ENCODE data around the gene FGFR2.

The FGFR2 gene

DNA sequence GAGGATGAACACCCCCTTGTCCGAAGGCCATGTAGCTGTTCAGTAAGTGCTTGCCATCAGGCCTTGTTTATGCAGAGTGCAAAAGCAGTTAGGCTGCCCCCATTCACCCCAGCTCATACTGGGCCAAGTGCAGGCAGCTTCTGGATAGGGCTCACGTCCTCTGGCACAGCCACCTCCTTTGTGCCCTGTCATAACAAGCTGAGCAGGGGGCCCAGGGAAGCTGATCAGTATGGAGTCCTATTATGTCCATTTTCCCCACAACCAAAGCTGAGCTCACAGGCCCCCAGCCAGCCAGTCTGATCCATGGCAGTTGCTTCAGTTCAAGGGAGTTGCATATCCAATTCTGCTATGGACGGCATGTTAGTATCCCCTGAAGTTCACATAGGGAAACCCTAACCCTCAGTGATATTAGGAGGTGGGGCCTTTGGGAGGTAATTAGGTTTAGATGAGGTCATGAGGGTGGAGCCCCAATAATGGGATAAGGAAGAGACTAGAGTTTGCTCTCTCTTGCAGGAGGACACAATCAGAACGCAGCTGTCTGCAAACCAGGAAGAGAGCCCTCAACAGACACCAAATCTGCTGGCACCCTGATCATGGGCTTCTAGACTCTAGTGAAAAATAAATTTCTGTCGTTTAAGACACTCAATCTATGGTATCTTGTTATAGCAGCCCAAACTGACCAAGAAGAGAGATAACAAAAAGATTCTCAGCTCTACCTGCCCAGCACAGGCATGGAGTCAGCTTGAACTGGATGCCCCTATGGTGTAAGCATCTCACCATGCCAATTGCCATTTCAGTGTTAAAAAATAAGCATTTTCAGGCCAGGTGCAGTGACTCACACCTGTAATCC lies 155.9 kb downstream of the FGFR2 start:
- DNase-seq = no peak

DNA sequence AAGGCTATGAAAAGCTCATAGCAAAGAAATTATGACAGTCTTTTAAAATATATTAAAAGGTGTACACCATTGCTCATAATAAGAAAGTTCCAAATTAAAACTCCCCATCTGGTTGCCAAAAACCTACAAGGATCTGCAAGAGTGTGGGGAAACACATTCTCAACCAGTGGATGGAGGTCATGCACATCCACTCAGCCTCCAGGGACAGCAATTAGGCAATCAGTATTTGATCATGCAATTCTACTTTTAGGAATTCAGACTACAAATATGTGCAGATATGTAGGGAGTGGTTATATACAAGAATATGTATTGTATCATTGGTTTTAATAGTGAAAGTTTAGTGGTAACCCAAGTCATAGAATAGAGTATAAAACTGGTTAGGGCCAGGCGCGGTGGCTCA lies 157.8 kb downstream of the FGFR2 start:
- no peak for DNase-seq

DNA sequence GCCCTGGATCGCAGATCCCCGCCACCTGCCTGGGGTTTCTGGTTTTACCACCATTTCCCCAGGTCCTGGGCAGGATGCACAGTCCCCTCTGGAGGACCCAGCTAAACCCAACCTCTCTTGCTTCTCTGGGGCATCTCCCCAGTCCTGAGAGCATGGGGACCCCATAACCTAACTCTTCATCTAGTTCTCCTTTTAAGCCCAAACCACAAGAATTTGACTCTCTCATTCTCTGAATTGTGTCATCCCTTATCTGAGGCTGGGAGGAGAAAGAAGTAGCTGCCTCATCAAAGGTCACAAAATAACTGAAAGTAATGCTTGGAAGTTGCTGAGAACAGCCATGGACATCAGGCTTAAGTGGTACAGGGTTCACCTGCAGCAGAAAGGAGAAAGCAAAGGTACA lies 159.9 kb downstream of the FGFR2 start:
- no peak for DNase-seq

DNA sequence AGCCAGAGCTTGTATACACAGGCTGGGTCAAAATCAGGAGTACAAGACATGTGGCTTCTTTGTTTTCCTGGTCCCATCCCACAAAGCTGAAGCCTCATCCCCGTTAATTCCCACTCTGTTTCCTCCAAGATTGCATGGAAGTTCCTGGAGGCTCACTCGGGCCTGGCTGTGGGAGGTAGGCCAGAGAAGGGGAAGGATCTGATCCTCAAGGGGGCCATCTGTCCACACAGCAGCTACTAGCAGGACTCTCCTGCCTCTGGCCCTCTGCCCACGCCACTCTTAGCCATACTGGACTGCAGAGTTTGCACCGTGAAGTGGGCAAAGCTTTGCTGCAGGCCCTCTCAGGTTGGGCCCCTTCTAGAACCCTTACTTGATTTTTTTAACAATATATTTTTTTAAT lies 160.6 kb downstream of the FGFR2 start:
- DNase-seq = no peak

DNA sequence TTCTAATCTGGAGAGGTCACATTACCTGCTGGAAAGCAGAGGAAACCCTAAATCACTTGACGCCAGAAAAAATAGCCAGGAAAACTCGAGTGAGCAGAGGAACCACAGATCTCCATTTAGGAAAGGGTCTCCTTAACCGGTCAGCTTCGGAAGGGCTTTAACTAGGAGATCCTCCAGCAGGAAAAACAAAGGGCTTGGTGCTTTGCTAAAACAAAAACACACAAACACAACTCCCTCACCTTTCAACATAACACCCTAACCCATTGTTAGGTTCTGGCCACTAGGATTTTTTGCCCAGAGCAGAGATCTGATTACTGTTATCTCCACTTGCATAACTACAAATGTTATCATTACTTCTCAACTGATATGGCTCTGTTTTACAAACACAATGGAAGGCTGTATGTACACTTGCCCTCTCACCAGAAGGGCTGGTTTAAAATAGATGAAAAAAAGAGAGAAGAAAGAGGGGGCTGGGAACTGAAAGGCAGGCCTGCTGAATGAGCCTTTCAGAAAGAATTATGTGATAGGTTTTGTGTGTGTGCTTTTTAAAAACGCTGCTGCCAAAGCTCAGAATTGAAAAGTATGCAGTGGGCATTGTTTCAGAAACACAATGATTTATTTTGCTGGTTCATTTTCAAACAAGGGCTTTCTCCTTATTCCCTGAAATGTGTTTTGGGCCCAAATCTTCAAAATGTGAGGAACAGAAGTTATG lies 161.5 kb downstream of the FGFR2 start:
- DNase-seq = no peak

- DNase-seq = no peak
Observed at GRCh38 chr10:121436281-121436629, 162.0 kb downstream of the FGFR2 start.

DNA sequence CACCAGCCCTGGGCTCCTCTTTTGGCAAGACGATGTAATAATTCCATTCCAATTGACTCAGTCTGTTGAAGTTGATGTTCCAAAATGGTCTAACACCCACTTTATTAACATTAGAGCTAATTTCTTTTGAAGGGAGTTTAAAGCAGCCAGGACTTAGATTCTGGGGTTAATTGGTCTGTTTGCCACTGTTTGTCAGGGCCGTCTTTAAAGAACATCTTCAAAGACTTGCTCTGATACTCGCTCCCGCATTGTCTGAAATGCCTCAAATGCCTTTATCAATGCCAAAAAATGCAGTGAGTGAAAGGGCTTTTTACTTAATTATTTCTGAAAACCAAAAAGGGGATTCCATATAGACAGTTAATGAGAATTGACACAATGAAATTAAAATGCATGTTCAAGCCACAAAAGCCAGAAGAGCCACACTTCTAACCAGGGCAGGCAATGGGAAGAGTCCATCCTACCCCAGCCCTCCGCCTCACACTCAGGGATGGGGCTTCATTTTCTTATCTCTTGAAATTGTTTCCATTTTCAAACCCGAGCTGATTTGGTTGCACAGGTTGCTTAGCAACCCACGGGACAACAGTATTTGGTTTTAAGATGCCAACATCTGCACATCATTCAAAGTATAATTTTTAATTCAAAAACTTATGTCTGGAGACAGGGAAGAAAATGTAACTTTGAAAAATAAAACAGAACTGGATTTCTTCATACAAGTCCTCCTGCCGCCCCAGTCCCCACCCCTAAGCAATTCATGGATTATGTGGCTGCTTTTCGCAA lies 163.0 kb downstream of the FGFR2 start:
- no peak for DNase-seq

- DNase-seq = no peak
Observed at GRCh38 chr10:121433965-121434364, 164.3 kb downstream of the FGFR2 start.

DNA sequence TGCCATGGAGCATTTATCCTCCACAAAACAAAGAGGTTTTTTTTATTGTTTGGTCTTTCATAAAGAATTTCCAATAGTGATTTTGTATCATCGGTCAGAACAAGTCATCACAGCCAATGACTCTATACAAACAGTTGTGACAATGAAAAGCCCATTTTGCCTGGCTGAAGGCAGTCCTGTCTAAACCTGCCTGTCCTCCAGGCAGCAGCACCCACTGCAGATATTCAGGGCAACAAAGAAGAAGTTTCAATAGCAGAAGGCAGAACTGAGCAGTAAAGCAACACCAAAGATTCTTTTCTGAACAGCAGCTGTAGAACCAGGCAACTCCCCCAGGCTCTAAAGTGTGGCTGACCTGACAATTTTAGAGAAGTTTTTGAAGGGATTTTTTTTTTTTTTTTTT lies 169.4 kb downstream of the FGFR2 start:
- DNase-seq = no peak
